ENCODE data around the gene PRKG1.

Gene PRKG1

DNA sequence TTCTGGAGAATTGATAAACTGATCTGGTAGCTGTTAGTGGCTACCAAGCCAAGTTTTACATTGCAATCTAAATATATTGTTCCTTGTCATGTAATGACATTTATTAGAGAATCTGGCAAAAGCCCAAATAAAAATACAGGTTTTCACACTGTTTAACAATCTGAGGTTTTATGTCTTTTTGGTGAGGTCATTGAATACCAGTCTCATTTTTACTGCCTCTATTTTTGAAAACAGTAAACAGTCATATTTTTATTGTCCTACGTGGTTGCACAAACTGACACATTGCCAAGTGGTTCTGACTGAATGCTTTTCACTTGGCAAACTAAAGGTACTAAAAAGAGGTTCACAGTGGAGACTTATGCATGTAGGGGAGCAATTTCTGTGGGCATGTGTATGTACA, 157.5 kb downstream of the PRKG1 start:
- Mint-ChIP-seq H3K9me3 (no peaks in the 10 kb centered on the region), H3K4me3 (no peak overlapping the region), H3K27ac (no peak overlapping the region), H3K36me3 (ENCODE audit: low read depth) (no peaks in the 10 kb centered on the region), H3K4me1 (ENCODE audit: low read depth) (no peaks in the 10 kb centered on the region), H3K27me3 (no peaks in the 10 kb centered on the region)

DNA sequence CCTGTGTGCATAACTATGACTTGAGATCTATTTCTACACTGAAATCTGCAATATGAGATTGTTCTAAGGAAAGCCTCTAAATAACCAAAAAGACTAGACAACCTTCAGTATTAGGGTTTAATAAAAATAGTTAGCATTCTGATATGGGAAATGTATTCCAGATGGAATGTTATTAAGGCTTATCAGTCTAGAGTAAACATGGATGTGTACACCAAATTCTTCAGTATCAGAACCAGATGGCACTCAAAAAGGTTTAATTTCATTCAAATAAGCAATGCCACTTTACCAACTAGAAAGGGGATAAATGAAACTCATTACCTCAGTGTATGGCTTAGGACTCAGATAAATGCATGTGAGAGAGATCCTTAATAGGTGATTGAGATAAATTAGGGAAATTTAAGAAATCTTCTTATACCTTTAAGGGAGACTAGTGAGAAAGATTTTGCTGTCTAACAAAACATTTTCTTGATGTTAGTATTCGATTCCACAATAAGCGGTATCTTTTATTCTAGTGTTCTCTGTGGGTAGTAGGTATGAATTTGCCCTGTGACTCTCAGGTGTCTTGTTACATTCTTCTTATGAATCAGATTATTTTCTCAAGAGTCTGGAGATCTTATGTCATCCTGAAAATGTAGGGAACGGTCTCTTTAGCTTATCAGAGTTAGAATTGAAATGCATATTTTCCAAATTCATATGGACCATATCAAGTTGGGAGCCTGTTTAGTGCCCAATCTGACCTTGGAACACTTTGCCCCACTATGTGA, 159.2 kb downstream of the PRKG1 start:
- Mint-ChIP-seq H3K36me3 (ENCODE audit: low read depth) (no peaks in the 10 kb centered on the region), H3K4me1 (ENCODE audit: low read depth) (no peaks in the 10 kb centered on the region), H3K9me3 (no peaks in the 10 kb centered on the region), H3K27ac (no peak overlapping the region), H3K27me3 (no peaks in the 10 kb centered on the region), H3K4me3 (no peak overlapping the region)

DNA sequence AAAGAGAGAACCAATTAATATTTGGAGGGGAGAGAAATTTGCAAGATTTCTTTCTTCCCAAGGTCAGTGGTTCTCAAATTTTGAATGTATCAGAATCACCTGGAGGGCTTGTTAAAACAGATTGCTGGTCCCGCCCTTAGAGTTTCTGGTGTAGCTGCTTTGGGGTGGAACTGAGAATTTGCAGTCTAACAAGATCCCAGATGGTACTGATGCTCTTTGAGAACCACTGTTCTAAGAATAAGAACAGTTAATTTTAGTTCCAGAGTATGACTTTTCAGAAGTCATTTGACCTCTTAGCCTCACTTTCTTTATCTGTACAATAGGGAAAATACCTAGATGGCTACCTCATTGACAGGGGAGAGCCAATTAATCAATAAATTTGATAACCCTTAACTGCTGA, 161.6 kb downstream of the PRKG1 start:
- H3K27ac Mint-ChIP-seq: no peak overlapping the region
- H3K4me3 Mint-ChIP-seq: no peak overlapping the region
- H3K27me3 Mint-ChIP-seq: no peaks in the 10 kb centered on the region
- H3K36me3 Mint-ChIP-seq (ENCODE audit: low read depth): no peaks in the 10 kb centered on the region
- H3K4me1 Mint-ChIP-seq (ENCODE audit: low read depth): no peaks in the 10 kb centered on the region
- H3K9me3 Mint-ChIP-seq: no peaks in the 10 kb centered on the region

DNA sequence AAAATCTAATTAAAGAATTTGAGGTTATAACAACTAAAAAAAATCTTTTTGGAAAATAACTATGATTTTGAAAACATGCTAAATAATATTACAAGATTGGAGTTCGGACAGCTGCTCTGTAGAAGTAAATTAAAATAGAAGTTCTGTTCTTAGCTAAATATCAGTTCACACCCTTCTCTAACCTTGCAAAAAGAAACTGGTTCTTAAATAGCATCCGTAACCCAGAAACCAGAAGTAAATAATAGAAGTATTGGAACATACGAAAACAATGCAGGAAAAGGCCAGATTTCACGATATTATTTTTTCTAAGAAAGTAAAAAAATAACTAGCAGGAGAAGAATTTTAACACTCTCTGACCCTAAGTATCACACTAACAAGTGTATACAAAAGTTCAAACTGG, 164.7 kb downstream of the PRKG1 start:
- Mint-ChIP-seq H3K4me3 (no peak overlapping the region), H3K27me3 (no peaks in the 10 kb centered on the region), H3K27ac (no peak overlapping the region), H3K9me3 (no peaks in the 10 kb centered on the region), H3K4me1 (ENCODE audit: low read depth) (no peaks in the 10 kb centered on the region), H3K36me3 (ENCODE audit: low read depth) (no peaks in the 10 kb centered on the region)

DNA sequence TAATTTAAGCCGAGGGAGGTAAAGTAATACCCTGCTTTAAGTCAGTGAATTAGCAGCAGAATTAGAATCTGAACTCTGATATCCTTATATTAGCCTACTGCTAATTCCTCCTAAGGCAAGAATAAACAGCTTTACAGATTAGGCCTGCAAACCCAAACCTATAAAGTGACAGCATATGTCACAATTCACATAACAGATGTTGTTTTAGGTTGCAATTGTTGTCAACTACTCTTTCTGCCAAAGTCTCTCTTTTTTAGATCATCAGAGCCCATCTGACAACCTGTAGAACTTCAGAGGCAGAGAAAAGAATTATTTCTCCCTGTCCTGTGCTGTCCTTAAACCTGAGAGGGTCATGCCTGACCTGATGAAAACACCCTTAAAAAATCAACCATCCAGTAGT, 167.2 kb downstream of the PRKG1 start:
- Mint-ChIP-seq H3K36me3 (ENCODE audit: low read depth) (no peaks in the 10 kb centered on the region), H3K4me3 (no peak overlapping the region), H3K9me3 (no peaks in the 10 kb centered on the region), H3K27me3 (no peaks in the 10 kb centered on the region), H3K27ac (no peak overlapping the region), H3K4me1 (ENCODE audit: low read depth) (no peaks in the 10 kb centered on the region)

DNA sequence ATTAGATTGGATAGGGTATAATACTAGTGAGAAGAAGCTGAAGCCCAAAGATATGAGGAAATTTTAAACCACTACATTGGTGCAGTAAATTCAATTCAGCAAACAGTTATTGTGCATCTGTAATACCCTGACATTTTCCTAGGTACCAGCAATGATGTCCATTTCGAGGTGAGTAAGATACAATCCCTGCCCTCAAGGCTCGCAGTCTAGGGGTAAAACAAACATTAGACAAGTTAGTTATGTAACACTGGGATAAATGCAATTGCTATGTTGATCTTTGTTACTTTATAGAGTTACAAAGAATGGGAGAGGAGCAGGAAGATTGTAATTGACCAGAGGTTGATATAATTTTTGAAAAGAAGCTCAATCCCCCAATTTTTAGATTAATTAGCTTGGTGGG, 168.1 kb downstream of the PRKG1 start:
- no peak overlapping the region for H3K4me3 Mint-ChIP-seq
- no peaks in the 10 kb centered on the region for H3K9me3 Mint-ChIP-seq
- no peaks in the 10 kb centered on the region for H3K27me3 Mint-ChIP-seq
- no peaks in the 10 kb centered on the region for H3K4me1 Mint-ChIP-seq (ENCODE audit: low read depth)
- no peaks in the 10 kb centered on the region for H3K36me3 Mint-ChIP-seq (ENCODE audit: low read depth)
- no peak overlapping the region for H3K27ac Mint-ChIP-seq

DNA sequence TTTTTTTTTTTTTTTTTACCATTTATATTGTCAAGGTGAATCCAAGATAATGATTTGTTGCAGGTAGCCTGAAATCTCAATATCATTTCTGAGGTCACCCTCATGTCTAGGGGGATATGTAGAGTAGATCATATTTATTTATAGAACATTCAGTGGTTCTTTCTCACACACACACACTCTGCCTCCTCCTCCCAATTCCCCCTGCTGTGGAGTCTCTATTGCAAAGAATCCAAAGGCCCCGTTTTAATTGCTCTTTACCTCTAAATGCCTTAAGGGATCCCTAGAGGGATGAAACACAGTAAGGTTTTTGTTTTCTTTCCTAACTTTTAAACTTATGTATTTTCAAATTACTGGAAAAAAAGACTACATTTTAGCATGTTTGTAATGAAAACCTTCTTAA, 170.0 kb downstream of the PRKG1 start:
- Mint-ChIP-seq H3K4me1 (ENCODE audit: low read depth) (no peaks in the 10 kb centered on the region), H3K4me3 (no peak overlapping the region), H3K9me3 (no peaks in the 10 kb centered on the region), H3K27me3 (no peaks in the 10 kb centered on the region), H3K27ac (no peak overlapping the region), H3K36me3 (ENCODE audit: low read depth) (no peaks in the 10 kb centered on the region)

DNA sequence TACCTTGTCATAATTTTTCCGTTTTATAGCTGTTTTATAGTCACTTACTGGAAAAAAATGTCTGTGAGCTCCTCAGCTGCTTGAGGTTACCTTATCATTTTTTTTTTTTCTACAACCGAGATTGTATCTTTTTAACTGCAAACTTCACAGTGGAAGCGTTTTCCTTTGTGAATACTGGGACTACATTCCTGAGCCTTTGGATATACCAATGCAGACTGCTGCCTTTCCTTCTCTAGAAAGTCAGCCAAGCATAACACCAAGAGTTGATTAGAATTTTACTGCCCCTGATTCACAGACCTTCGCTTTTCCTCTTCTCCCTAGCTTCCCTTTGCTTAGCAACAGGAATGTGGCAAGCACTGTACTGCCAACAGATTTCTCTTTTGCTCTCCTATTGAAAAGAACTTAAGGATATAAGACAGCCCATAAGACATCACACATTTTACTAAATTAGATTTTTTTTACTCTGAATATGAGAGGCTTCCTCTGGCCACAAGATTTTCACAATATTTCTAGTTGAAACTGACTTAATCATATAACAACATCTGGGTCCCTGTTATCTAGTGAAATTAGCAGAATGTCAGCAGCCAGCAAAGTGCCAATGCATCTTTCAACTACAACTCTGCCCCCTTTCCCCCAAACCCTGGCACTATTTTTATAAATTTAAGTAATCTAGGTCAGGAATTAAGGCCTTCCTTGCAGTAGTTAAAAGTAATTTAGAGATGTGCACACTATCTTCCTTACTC, 170.6 kb downstream of the PRKG1 start:
- no peaks in the 10 kb centered on the region for H3K9me3 Mint-ChIP-seq
- H3K27me3 Mint-ChIP-seq: no peaks in the 10 kb centered on the region
- no peak overlapping the region for H3K4me3 Mint-ChIP-seq
- no peaks in the 10 kb centered on the region for H3K36me3 Mint-ChIP-seq (ENCODE audit: low read depth)
- H3K27ac Mint-ChIP-seq: no peak overlapping the region
- H3K4me1 Mint-ChIP-seq (ENCODE audit: low read depth): no peaks in the 10 kb centered on the region

DNA sequence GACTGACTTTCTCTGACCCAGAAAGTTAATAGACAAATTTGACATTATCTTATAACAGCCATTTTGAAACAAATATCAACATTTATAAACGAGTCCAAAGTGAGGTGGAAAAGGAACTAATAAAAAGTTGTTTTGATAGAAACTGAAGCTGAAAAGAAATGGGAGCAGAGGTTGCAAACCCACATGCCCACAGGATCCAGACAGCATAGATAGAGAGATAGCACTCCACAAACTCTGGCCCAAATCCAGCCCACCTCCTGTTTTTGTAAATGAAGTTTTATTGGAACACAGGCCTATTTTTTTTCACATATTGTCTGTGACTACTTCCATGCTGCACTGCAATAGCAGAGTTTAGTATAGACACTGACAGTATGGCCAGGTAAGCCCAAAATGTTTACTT, 171.9 kb downstream of the PRKG1 start:
- Mint-ChIP-seq H3K27ac (no peak overlapping the region), H3K27me3 (no peaks in the 10 kb centered on the region), H3K36me3 (ENCODE audit: low read depth) (no peaks in the 10 kb centered on the region), H3K4me1 (ENCODE audit: low read depth) (no peaks in the 10 kb centered on the region), H3K4me3 (no peak overlapping the region), H3K9me3 (no peaks in the 10 kb centered on the region)

DNA sequence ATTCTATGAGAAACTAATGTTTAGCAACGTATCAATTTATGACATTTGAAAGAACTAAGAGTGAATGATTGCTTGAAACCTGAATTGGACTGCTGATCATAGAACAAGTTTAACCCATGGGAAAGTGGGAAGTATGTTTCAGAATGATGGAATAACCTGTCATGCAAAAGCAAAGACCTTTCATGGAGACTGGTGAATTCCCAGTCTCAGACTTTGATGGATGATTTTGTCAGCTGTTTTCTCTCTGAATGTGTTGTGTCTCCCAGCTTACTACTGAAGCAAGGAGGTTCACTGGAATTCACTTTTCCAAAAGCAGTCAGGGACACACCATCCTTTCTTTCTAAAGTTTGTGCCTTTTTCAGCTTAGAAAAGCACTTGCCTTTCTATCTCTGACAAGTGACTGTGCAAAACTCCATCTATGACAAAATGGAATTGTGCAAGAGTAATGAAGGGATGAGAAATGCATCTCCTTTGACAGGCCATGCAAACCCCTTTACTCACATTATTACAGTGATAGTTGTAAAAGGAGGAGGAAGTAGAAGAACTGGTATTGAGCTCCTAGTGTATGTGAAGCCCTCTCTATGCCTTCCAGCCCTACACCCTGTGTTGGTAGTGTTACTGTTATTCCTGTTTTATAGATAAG, 176.1 kb downstream of the PRKG1 start:
- no peaks in the 10 kb centered on the region for H3K36me3 Mint-ChIP-seq (ENCODE audit: low read depth)
- H3K27ac Mint-ChIP-seq: no peak overlapping the region
- no peaks in the 10 kb centered on the region for H3K9me3 Mint-ChIP-seq
- H3K27me3 Mint-ChIP-seq: no peaks in the 10 kb centered on the region
- no peaks in the 10 kb centered on the region for H3K4me1 Mint-ChIP-seq (ENCODE audit: low read depth)
- H3K4me3 Mint-ChIP-seq: no peak overlapping the region

DNA sequence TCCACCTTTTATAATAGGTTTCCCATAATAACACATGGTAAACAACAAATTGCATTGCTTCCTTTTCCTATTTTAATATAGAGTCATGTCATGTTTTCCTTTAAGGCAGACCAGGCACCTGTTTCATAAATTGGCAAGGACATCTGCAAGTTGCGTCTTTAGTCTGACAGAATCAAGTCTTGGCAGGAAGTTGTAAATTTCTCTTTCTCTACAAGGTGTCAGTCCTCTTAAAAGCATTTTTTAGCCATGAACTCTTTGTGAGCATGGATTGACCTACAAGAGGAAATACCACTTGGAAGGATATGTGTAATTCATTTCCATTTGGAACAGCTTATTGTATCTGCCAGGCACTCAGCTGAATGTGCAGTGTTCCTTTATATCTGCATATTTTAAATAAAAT, 176.8 kb downstream of the PRKG1 start:
- H3K36me3 Mint-ChIP-seq (ENCODE audit: low read depth): no peaks in the 10 kb centered on the region
- no peak overlapping the region for H3K4me3 Mint-ChIP-seq
- no peaks in the 10 kb centered on the region for H3K9me3 Mint-ChIP-seq
- no peaks in the 10 kb centered on the region for H3K4me1 Mint-ChIP-seq (ENCODE audit: low read depth)
- no peak overlapping the region for H3K27ac Mint-ChIP-seq
- no peaks in the 10 kb centered on the region for H3K27me3 Mint-ChIP-seq

DNA sequence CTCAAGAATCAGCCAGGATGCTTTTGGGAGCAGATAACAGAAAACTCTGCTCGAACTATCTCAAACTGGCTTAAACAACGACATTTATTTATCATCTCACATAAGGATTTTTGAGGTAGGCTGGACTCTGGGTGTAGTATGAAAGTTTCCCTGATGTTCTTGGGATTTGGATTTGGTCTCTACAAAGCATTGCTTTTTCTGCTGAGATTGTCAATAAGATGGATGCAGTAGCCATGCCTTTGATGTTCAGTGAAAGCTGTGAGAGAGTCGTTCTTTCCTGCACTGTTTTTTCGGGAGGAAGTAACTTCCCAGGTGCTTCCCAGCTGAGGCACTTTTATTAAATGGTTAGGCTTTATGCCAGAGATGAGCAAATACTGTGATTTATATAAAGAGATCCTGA, 181.1 kb downstream of the PRKG1 start:
- Mint-ChIP-seq H3K4me1 (ENCODE audit: low read depth) (no peaks in the 10 kb centered on the region), H3K4me3 (no peak overlapping the region), H3K27ac (no peak overlapping the region), H3K9me3 (no peaks in the 10 kb centered on the region), H3K36me3 (ENCODE audit: low read depth) (no peaks in the 10 kb centered on the region), H3K27me3 (no peaks in the 10 kb centered on the region)

DNA sequence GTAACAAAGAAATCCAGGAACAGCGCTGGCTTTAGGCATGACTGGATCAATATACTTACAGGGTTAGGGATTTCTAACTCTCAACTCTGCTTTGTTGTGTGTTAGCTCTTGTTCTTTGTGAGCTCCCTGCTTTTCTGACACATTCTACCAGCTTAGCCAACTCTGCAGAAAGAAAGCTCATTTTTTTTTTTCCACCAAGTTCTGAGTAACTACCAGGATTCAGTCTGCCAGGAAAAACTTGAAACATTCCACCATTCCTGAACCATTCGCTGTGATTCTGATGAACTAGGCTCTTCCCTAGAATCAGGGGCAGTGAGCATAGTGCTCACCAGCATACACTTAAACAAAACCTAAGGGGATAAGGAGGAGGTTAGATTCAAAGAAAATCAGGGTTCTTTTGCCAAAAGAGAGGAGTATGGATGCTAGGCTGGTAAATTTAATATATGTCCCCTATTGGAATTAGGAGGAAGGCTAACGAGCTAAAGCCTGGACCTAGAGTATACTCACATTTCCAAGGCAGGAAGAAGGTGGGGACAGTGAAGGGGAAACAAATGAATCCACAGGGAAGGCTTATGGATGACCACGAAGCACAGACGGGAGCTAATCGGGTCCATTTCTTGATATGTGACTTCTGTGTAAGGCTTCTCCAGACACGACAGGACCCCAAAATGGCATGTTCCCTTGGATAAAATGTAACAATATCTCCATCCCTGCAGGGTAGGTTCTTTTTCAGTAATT, 183.4 kb downstream of the PRKG1 start:
- no peak overlapping the region for H3K4me3 Mint-ChIP-seq
- no peaks in the 10 kb centered on the region for H3K27me3 Mint-ChIP-seq
- H3K9me3 Mint-ChIP-seq: no peaks in the 10 kb centered on the region
- H3K4me1 Mint-ChIP-seq (ENCODE audit: low read depth): no peaks in the 10 kb centered on the region
- H3K36me3 Mint-ChIP-seq (ENCODE audit: low read depth): no peaks in the 10 kb centered on the region
- no peak overlapping the region for H3K27ac Mint-ChIP-seq

DNA sequence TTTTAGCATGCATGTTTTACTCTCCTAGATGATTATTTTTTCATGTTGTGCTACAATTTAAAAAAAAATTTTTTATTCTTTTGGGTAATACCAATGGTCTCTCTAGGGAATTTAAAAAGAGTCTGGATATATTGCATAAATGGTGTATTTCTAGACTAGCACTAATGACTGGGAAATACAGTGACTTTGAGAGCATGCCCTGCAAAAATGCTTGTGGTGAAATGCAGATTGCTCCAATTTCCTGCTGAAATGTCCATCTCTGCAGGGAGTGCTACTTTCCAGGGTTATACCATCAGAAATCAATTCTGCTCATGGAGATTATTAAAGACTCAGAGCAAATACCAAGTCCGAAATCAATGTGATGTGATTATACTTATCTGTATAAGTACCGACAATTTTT, 186.1 kb downstream of the PRKG1 start:
- Mint-ChIP-seq H3K9me3 (no peaks in the 10 kb centered on the region), H3K4me1 (ENCODE audit: low read depth) (no peaks in the 10 kb centered on the region), H3K27me3 (no peaks in the 10 kb centered on the region), H3K36me3 (ENCODE audit: low read depth) (no peaks in the 10 kb centered on the region), H3K27ac (no peak overlapping the region), H3K4me3 (no peak overlapping the region)

DNA sequence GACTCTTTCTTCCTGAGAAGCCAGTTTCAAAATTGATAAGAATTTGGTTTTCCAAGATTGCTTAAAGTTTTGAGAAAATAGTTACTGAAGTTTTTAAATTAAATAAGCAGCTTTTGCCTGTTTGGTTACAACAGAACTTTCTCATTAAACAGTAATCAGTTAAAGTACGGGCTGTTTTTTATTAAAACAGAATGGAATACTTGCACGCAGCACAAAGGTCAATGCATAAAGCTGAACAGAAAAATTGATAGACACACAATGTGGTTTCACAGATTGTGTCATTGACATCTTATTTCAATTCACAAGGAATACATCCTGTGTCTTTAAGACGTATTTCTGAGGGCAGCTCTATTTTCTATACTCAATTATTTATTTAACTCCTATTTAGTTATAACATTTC, 192.2 kb downstream of the PRKG1 start:
- Mint-ChIP-seq H3K4me1 (ENCODE audit: low read depth) (no peaks in the 10 kb centered on the region), H3K27ac (no peak overlapping the region), H3K36me3 (ENCODE audit: low read depth) (no peaks in the 10 kb centered on the region), H3K9me3 (no peaks in the 10 kb centered on the region), H3K27me3 (no peaks in the 10 kb centered on the region), H3K4me3 (no peak overlapping the region)

All from stimulated activated naive CD8-positive, alpha-beta T cell treated with anti-CD3 and anti-CD28 coated beads, Interleukin-15, Interleukin-2, amounts not matched to agents 100 ng/mL and 50 ng/mL, for 24 hours (primary cell).